K562 (cell line): Measurements from ENCODE around the gene SCUBE2. TPM values are rescaled to one million over a fixed set of nuclear protein-coding genes. Genes with fewer than 3 reads are reported as not detected.

Source experiments
- ATAC-seq: fragments of 200-7000 bp; cut with Tn5 transposase; 3 replicates; pipeline ENCODE4 v1.9.1; 2020; ENCODE audit warnings: moderate library complexity
- BruUV-seq: library from RNA; stranded (reverse); fragments of 400-500 nt; replicated peaks from 2 replicates; lab custom pipeline; 2021; lab: Mats Ljungman, UMichigan
- CTCF ChIA-PET: fragments of 300-600 bp; formaldehyde crosslinking; extraction: SDS; loops from one replicate; lab custom pipeline; 2021; ENCODE audit warnings: low intra/inter-chr PET ratio; lab: Yijun Ruan, JAX
- POLR2A ChIA-PET: fragments of 300-600, 350-650 bp; sonication (Branson Sonifier 250); formaldehyde crosslinking; extraction: SDS; loops from one replicate; lab custom pipeline; 2021; ENCODE audit warnings: antibody characterized with exemption, inconsistent platforms; lab: Yijun Ruan, JAX
- DNase-seq, 4 experiments: peaks; one replicate each; pipeline versions ENCODE4 v3.0.0 to v3.0.0-alpha.2; 2011 to 2018; ENCODE audit warnings: low spot score in 3 of 4, mixed read lengths in 3 of 4; ENCODE audit errors: extremely low read depth in 1 of 4
- FAIRE-seq: peaks from 2 replicates; lab custom pipeline; 2011; peaks lifted over from hg19 to GRCh38; lab: Jason Lieb, UNC
- H2AFZ ChIP-seq: 2 replicates; pipeline ENCODE4 v1.6.0; 2011; ENCODE audit warnings: low read depth, low read length, control low read depth, inconsistent platforms
- H3K27ac ChIP-seq: fragments of 200-600 bp; 3 replicates; pipeline ENCODE4 v1.8.0; 2011; ENCODE audit warnings: low read depth, mild to moderate bottlenecking, control low read depth, inconsistent platforms, low read length, moderate library complexity, mixed read lengths; ENCODE audit errors: extremely low read depth
- H3K27me3 ChIP-seq, 2 experiments: fragments of 300-600 bp in 1 of 2; 2 replicates in 1 of 2; 3 replicates in 1 of 2; pipeline versions ENCODE4 v1.6.0 to v1.8.0; 2011; ENCODE audit warnings: inconsistent platforms in 2 of 2, low read length in 2 of 2, mild to moderate bottlenecking in 1 of 2, mixed read lengths in 1 of 2, moderate library complexity in 1 of 2; ENCODE audit not compliant: control insufficient read depth in 2 of 2, insufficient read depth in 2 of 2
- H3K36me3 ChIP-seq: fragments of 300-600 bp; 3 replicates; pipeline ENCODE4 v1.8.0; 2011; ENCODE audit warnings: mild to moderate bottlenecking, low read length, inconsistent platforms; ENCODE audit not compliant: control insufficient read depth, insufficient read depth
- H3K4me1 ChIP-seq, 2 experiments: fragments of 200-600 bp in 1 of 2; replicated peaks in 1 of 2; 2 replicates in 1 of 2; 3 replicates in 1 of 2; pipeline versions ENCODE4 v1.5.1 to v1.8.0; 2011; ENCODE audit warnings: inconsistent platforms in 2 of 2, low read length in 2 of 2, mild to moderate bottlenecking in 1 of 2, mixed read lengths in 1 of 2, moderate library complexity in 1 of 2; ENCODE audit not compliant: control insufficient read depth in 2 of 2, insufficient read depth in 2 of 2
- H3K4me2 ChIP-seq: 2 replicates; pipeline ENCODE4 v1.6.1; 2011; ENCODE audit warnings: low read length, control low read depth, inconsistent platforms, mixed read lengths; ENCODE audit not compliant: insufficient read depth
- H3K4me3 ChIP-seq: fragments of 200-600 bp; sonication (generic), shearing (Covaris generic); 2 replicates; pipeline ENCODE4 v1.5.1; 2016; ENCODE audit warnings: control low read depth, inconsistent platforms
- H3K79me2 ChIP-seq: fragments of 200-600 bp; 3 replicates; pipeline ENCODE4 v1.8.0; 2011; ENCODE audit warnings: low read length, inconsistent platforms; ENCODE audit not compliant: control insufficient read depth, insufficient read depth
- H3K9ac ChIP-seq, 2 experiments: 2 replicates each; pipeline versions ENCODE4 v1.6.0 to v1.6.1; 2011; ENCODE audit warnings: low read depth in 2 of 2, low read length in 2 of 2, control low read depth in 1 of 2, inconsistent platforms in 1 of 2, mild to moderate bottlenecking in 1 of 2, mixed read lengths in 1 of 2; ENCODE audit not compliant: insufficient read depth in 1 of 2
- H3K9me1 ChIP-seq: one replicate; pipeline ENCODE4 v1.6.0; 2011; ENCODE audit warnings: inconsistent platforms, mild to moderate bottlenecking, low read length, moderate library complexity; ENCODE audit not compliant: control insufficient read depth, insufficient read depth
- H3K9me3 ChIP-seq: replicated peaks from 2 replicates; pipeline ENCODE4 v1.5.1; 2011; ENCODE audit warnings: low read depth, low read length, inconsistent platforms; ENCODE audit not compliant: control insufficient read depth, insufficient read depth
- H4K20me1 ChIP-seq: replicated peaks from 2 replicates; pipeline ENCODE4 v1.6.1; 2011; ENCODE audit warnings: low read length, inconsistent platforms, mixed read lengths; ENCODE audit not compliant: control insufficient read depth, insufficient read depth
- ATF6 ChIP-seq: sonication (generic); formaldehyde crosslinking; IDR thresholded peaks from 2 replicates; pipeline ENCODE4 v1.4.0; 2020; ENCODE audit warnings: mild to moderate bottlenecking, missing genetic modification reagents
- CBX1 ChIP-seq: sonication (generic); IDR thresholded peaks from 2 replicates; pipeline ENCODE4 v1.6.1; 2016; ENCODE audit warnings: antibody characterized with exemption, low read depth, mild to moderate bottlenecking
- CBX3 ChIP-seq, 2 experiments: IDR thresholded peaks; 1 replicate in 1 of 2; 2 replicates in 1 of 2; pipeline ENCODE4 v1.6.1; 2012; ENCODE audit warnings: inconsistent platforms in 2 of 2, low read length in 2 of 2, borderline replicate concordance in 1 of 2, control low read depth in 1 of 2
- E4F1 ChIP-seq: fragments of 250-450 bp; sonication (Bioruptor Pico); IDR thresholded peaks from 2 replicates; pipeline ENCODE4 v1.5.0; 2021; ENCODE audit warnings: mild to moderate bottlenecking, borderline replicate concordance
- GABPA ChIP-seq: fragments of 200-800 bp; sonication (Bioruptor generic); conservative IDR thresholded peaks from 2 replicates; pipeline ENCODE4 v1.6.1; 2016; ENCODE audit warnings: low read depth, missing genetic modification characterization, missing compliant biosample characterization
- HDGF ChIP-seq: fragments of 450-650 bp; IDR thresholded peaks from 2 replicates; pipeline ENCODE4 v1.6.1; 2016
- MNT ChIP-seq, 2 experiments: fragments of 450-650 bp; conservative IDR thresholded peaks; 2 replicates each; pipeline ENCODE4 v1.6.1; 2017; ENCODE audit warnings: mild to moderate bottlenecking in 2 of 2, moderate library complexity in 2 of 2
- MYNN ChIP-seq, 2 experiments: sonication (generic); formaldehyde crosslinking in 1 of 2; IDR thresholded peaks; 2 replicates each; pipeline versions ENCODE4 v1.5.0 to v1.6.1; 2016 to 2020; ENCODE audit warnings: antibody characterized with exemption in 1 of 2, missing genetic modification reagents in 1 of 2
- ZBTB34 ChIP-seq: fragments of 250-450 bp; sonication (Bioruptor Pico); IDR thresholded peaks from 2 replicates; pipeline ENCODE4 v1.8.0; 2021; ENCODE audit warnings: mild to moderate bottlenecking, moderate library complexity
- ZNF354B ChIP-seq: fragments of 250-450 bp; sonication (Bioruptor Pico); IDR thresholded peaks from 2 replicates; pipeline ENCODE4 v1.4.0; 2020
- WGBS: fragments of 100-300 bp; shearing (Covaris generic); methylation state at CpG from one replicate; pipeline ENCODE4 v1.1.6; 2016; ENCODE audit warnings: low coverage, mixed read lengths; ENCODE audit not compliant: insufficient coverage; ENCODE audit errors: missing lambda C conversion rate; 5-methylcytosine and 5-hydroxymethylcytosine counted together
- in situ Hi-C: fragments of 300-500 bp; cut with MboI; formaldehyde crosslinking; loops from 4 replicates; pipeline ENCODE4 v1.15.0; 2018; ENCODE audit warnings: inconsistent platforms, mixed read lengths
- intact Hi-C: fragments of 100-400 bp; cut with micrococcal nuclease; formaldehyde crosslinking; loops from 2 replicates; pipeline ENCODE4 v1.14.2; 2022
- polyA plus RNA-seq, 8 experiments: library from polyadenylated mRNA; depleted of rRNA in 4 of 8; stranded (reverse) in 5 of 8; unstranded in 3 of 8; fragments of >200 nt; fragmentation: Nextera tagmentation in 2 of 8; fragmentation: Illumina TruSeq in 1 of 8; extraction: Ambion mirVana in 2 of 8; extraction: Trizol in 1 of 8; gene quantifications; 2 replicates each; pipeline versions ENCODE4 v1.2.1 to v1.2.3, GENCODE V29; 2011 to 2014; ENCODE audit warnings: inconsistent platforms in 1 of 8, missing spikeins in 1 of 8
- total RNA-seq, 7 experiments: library from RNA; depleted of rRNA in 6 of 7; stranded (reverse); fragments of >200 nt in 6 of 7; fragmentation: Illumina TruSeq in 2 of 7; extraction: Trizol in 2 of 7; gene quantifications; 2 replicates each; pipeline versions ENCODE4 v1.2.1 to v1.2.3, GENCODE V29; 2011 to 2021; ENCODE audit warnings: low replicate concordance in 1 of 7

SCUBE2 gene
- total and polyA plus RNA-seq, 9 of the 15 experiments (the other 6 are each of a cell fraction or from before 2014, with no cell fraction given): 0.06 to 0.40 (median 0.07) TPM; not detected in 6

GRCh38 chr11:9074338-9075029, 16.9 kb downstream of the SCUBE2 start:
- Histone ChIP-seq H3K9me3 (no peaks in the 10 kb centered on the region), H3K79me2 (no peaks in the 10 kb centered on the region), H3K9ac (no peak overlapping the region), H2AFZ (no peak overlapping the region), H3K27me3 (peaks cover 40 to 73% of the 10 kb centered on the region in 2 experiments), H3K4me1 (0 out of 5 replicates have a peak, but pooled peaks cover 0 to 5% of the 10 kb centered on the region in 2 experiments), H4K20me1 (no peaks in the 10 kb centered on the region; the same call in 1 of the 2 replicates), H3K36me3 (no peaks in the 10 kb centered on the region), H3K9me1 (no peaks in the 10 kb centered on the region), H3K27ac (no peak overlapping the region), H3K4me3 (no peak overlapping the region), H3K4me2 (no peak overlapping the region)
- WGBS: 16% methylated on average over 15 of the region's 15 CpGs
- POLR2A ChIA-PET: interaction anchor here (0.6 to 1.1 kb wide), 3 partner anchors 14 to 25 kb away, joined by 3 to 4 read pairs (median 4); no protein-coding TSS in a partner anchor
- CTCF ChIA-PET: interaction anchor here (0.6 kb wide), 1 partner anchor 432 kb away, joined by 3 read pairs; no protein-coding TSS in a partner anchor
- FAIRE-seq: no peak
- intact Hi-C loops: no loop called here
- DNase-seq: no peak
- BruUV-seq: no TSS peak
- in situ Hi-C loops: no loop called here
- no peak for ATAC-seq
- no peak for TF ChIP-seq HDGF
- TF ChIP-seq E4F1 (CRISPR knock-in tag): no peak
- no peak for TF ChIP-seq ZNF354B
- TF ChIP-seq ATF6 (CRISPR knock-in tag): no peak
- no peak for TF ChIP-seq ZBTB34 (CRISPR knock-in tag)
- TF ChIP-seq CBX3 (IDR thresholded peaks at IDR 0.05; ENCODE audit: borderline replicate concordance in 1 of 2, low read length in 2 of 2): no peak
- TF ChIP-seq MYNN (IDR thresholded peaks at IDR 0.05): no peak
- TF ChIP-seq MYNN (CRISPR knock-in tag; IDR thresholded peaks at IDR 0.05): no peak
- TF ChIP-seq CBX1: no peak
- no peak for TF ChIP-seq MNT (conservative IDR thresholded peaks at IDR 0.05)
- no peak for TF ChIP-seq GABPA (tag)
